ENCODE measurements around the gene ZFPM1.

- TF ChIP-seq, protein P1, sequence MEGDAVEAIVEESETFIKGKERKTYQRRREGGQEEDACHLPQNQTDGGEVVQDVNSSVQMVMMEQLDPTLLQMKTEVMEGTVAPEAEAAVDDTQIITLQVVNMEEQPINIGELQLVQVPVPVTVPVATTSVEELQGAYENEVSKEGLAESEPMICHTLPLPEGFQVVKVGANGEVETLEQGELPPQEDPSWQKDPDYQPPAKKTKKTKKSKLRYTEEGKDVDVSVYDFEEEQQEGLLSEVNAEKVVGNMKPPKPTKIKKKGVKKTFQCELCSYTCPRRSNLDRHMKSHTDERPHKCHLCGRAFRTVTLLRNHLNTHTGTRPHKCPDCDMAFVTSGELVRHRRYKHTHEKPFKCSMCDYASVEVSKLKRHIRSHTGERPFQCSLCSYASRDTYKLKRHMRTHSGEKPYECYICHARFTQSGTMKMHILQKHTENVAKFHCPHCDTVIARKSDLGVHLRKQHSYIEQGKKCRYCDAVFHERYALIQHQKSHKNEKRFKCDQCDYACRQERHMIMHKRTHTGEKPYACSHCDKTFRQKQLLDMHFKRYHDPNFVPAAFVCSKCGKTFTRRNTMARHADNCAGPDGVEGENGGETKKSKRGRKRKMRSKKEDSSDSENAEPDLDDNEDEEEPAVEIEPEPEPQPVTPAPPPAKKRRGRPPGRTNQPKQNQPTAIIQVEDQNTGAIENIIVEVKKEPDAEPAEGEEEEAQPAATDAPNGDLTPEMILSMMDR (IDR thresholded peaks at IDR 0.05; ENCODE audit: low read depth, low read length): no peak
- TF ChIP-seq EZH2phosphoT487 (IDR thresholded peaks at IDR 0.05; ENCODE audit: low read depth): no peak
Measured at GRCh38 chr16:88489163-88489741, 36.2 kb downstream of the ZFPM1 start.

Data from OCI-LY3 (cell line).